H4 (cell line): ENCODE results near the gene DTX3. TPM values are rescaled to one million over a fixed set of nuclear protein-coding genes. Genes with fewer than 3 reads are reported as not detected.
"Not testable (repeated sequence)": the region's sequence is repeated elsewhere in the genome, so short reads cannot be mapped to it uniquely, and the experiment has no call there.

Source experiments
- DNase-seq: peaks from one replicate; pipeline ENCODE4 v3.0.0-alpha.2; 2015; ENCODE audit warnings: low spot score
- total RNA-seq: library from RNA; depleted of rRNA; stranded (reverse); fragments of >200 nt; shearing (Covaris generic); gene quantifications from 2 replicates; pipeline ENCODE4 v1.2.3, GENCODE V29; 2014

The DTX3 gene
- total RNA-seq, 1 experiment from 2014 or later, result 10.7 TPM

GRCh38 chr12:57583008-57583831 lies 21.4 kb upstream of the DTX3 start:
- peak; percentile 69 for DNase-seq

GRCh38 chr12:57584050-57584449 lies 20.6 kb upstream of the DTX3 start:
- no peak for DNase-seq

GRCh38 chr12:57584690-57585089 lies 19.9 kb upstream of the DTX3 start:
- DNase-seq, result no peak

- no peak for DNase-seq
These were observed 19.5 kb upstream of the DTX3 start for GRCh38 chr12:57585156-57585555.

GRCh38 chr12:57586128-57586527 lies 18.5 kb upstream of the DTX3 start:
- no peak for DNase-seq

GRCh38 chr12:57586832-57587429 lies 17.7 kb upstream of the DTX3 start:
- DNase-seq, result no peak

- DNase-seq, result not testable (repeated sequence)
These were observed 15.5 kb upstream of the DTX3 start for GRCh38 chr12:57588951-57589610.

- no peak for DNase-seq
These were observed 14.2 kb upstream of the DTX3 start for GRCh38 chr12:57590479-57590863.

- peak; percentile 52 for DNase-seq
These were observed 13.5 kb upstream of the DTX3 start, which contains the start of gene PIP4K2C for GRCh38 chr12:57590864-57591781. TSS of gene PIP4K2C (plus strand) at chr12:57591192. CDS start at chr12:57591290, 98 bp downstream.

- DNase-seq, result no peak
These were observed 12.8 kb upstream of the DTX3 start for GRCh38 chr12:57591782-57592325.

- no peak for DNase-seq
These were observed 12.0 kb upstream of the DTX3 start for GRCh38 chr12:57592551-57593165.

- no peak for DNase-seq
These were observed 11.4 kb upstream of the DTX3 start for GRCh38 chr12:57593187-57593586.

- DNase-seq, result no peak
These were observed 4.2 kb upstream of the DTX3 start for GRCh38 chr12:57600395-57600794.

- DNase-seq, result no peak
These were observed 2.1 kb upstream of the DTX3 start for GRCh38 chr12:57602544-57602943.

- DNase-seq, result no peak
These were observed 1.3 kb upstream of the DTX3 start for GRCh38 chr12:57603324-57603723.

GRCh38 chr12:57603815-57604453 lies 690 bp upstream of the DTX3 start:
- peak; percentile 48 for DNase-seq

- DNase-seq, result no peak
These were observed 577 bp downstream of the DTX3 start for GRCh38 chr12:57604992-57605810.

GRCh38 chr12:57605811-57606311 lies 1.2 kb downstream of the DTX3 start:
- no peak for DNase-seq

GRCh38 chr12:57606399-57606798 lies 1.8 kb downstream of the DTX3 start:
- DNase-seq, result no peak
